ENCODE results near the gene GATAD1.
"Not testable (repeated sequence)": the region's sequence is repeated elsewhere in the genome, so short reads cannot be mapped to it uniquely, and the experiment has no call there.

- TF ChIP-seq CTCF (conservative IDR thresholded peaks at IDR 0.05; ENCODE audit: low read depth in 2 of 2); ZNF331 (CRISPR knock-in tag; IDR thresholded peaks at IDR 0.05; ENCODE audit: low read depth); EZH2 (IDR thresholded peaks at IDR 0.05; ENCODE audit: low read depth, unreplicated experiment); JUNB (IDR thresholded peaks at IDR 0.05; ENCODE audit: unreplicated experiment); POLR2AphosphoS5 (IDR thresholded peaks at IDR 0.05; ENCODE audit: low read depth); REST (IDR thresholded peaks at IDR 0.05; ENCODE audit: unreplicated experiment); EZH2phosphoT487 (IDR thresholded peaks at IDR 0.05; ENCODE audit: unreplicated experiment): not testable (repeated sequence)
Measured at GRCh38 chr7:92475851-92476590, 28.7 kb downstream of the GATAD1 start.

All from GM23338 (cell line).